B cell (primary cell): ENCODE data around the gene GJC3. TPM values are rescaled to one million over a fixed set of nuclear protein-coding genes. Genes with fewer than 3 reads are reported as not detected.
"Not testable (repeated sequence)": the region's sequence is repeated elsewhere in the genome, so short reads cannot be mapped to it uniquely, and the experiment has no call there.

Experiments used
- ATAC-seq: fragments of 200-7000 bp; cut with Tn5 transposase; one replicate; pipeline ENCODE4 v1.10.0; 2021; ENCODE audit warnings: low read depth, mild to moderate bottlenecking, moderate number of reproducible peaks, moderate library complexity
- CTCF ChIA-PET: fragments of 350-600 bp; sonication (Branson Sonifier 250); formaldehyde crosslinking; loops from one replicate; lab custom pipeline; 2021; ENCODE audit warnings: antibody characterized with exemption, inconsistent platforms; lab: Charles Lee
- POLR2A ChIA-PET: fragments of 350-600 bp; sonication (Branson Sonifier 250); formaldehyde crosslinking; loops from one replicate; lab custom pipeline; 2021; ENCODE audit warnings: antibody characterized with exemption; lab: Charles Lee
- DNase-seq: peaks from one replicate; pipeline ENCODE4 v3.0.0; 2013
- H2AFZ ChIP-seq: 2 replicates; pipeline ENCODE4 v1.6.1; 2012; ENCODE audit warnings: mild to moderate bottlenecking, low read depth, low read length; ENCODE audit not compliant: insufficient read depth, poor library complexity, severe bottlenecking
- H3K27ac ChIP-seq, 2 donors: 1 replicate in 1 of 2; 2 replicates in 1 of 2; pipeline ENCODE4 v1.5.1; 2012 to 2013; ENCODE audit warnings: low read length in 2 of 2, mild to moderate bottlenecking in 2 of 2, moderate library complexity in 1 of 2
- H3K27me3 ChIP-seq, 4 experiments: fragments of 200-600 bp in 1 of 4; sonication (generic) in 1 of 4; replicated peaks in 1 of 4; 1 replicate in 2 of 4; 2 replicates in 2 of 4; pipeline versions ENCODE4 v1.6.1 to v1.7.0; 2013 to 2016; ENCODE audit warnings: low read length in 3 of 4, mild to moderate bottlenecking in 2 of 4, mixed read lengths in 1 of 4, moderate library complexity in 1 of 4; ENCODE audit not compliant: insufficient read depth in 4 of 4, control insufficient read depth in 3 of 4; ENCODE audit errors: control extremely low read depth in 1 of 4
- H3K36me3 ChIP-seq, 2 experiments: replicated peaks in 1 of 2; 1 replicate in 1 of 2; 2 replicates in 1 of 2; pipeline versions ENCODE4 v1.6.1 to v1.7.1; 2013; ENCODE audit warnings: low read length in 1 of 2; ENCODE audit not compliant: insufficient read depth in 2 of 2, control insufficient read depth in 1 of 2; ENCODE audit errors: control extremely low read depth in 1 of 2, extremely low read depth in 1 of 2
- H3K4me1 ChIP-seq, 2 donors: fragments of 200-600 bp in 1 of 2; sonication (generic) in 1 of 2; 1 replicate in 1 of 2; 2 replicates in 1 of 2; pipeline versions ENCODE4 v1.5.1 to v1.6.1; 2013 to 2017; ENCODE audit warnings: low read length in 2 of 2; ENCODE audit not compliant: control insufficient read depth in 2 of 2, insufficient read depth in 2 of 2
- H3K4me2 ChIP-seq: replicated peaks from 2 replicates; pipeline ENCODE3; 2012; ENCODE audit warnings: mild to moderate bottlenecking, low read depth, low read length; ENCODE audit not compliant: poor library complexity, severe bottlenecking
- H3K4me3 ChIP-seq, 5 experiments: fragments of 200-600 bp in 1 of 5; sonication (generic) in 1 of 5; 1 replicate in 3 of 5; 2 replicates in 2 of 5; pipeline versions ENCODE4 v1.5.1 to v1.7.0; 2011 to 2016; ENCODE audit warnings: low read length in 4 of 5, mild to moderate bottlenecking in 4 of 5, low read depth in 2 of 5, control low read depth in 1 of 5, moderate library complexity in 1 of 5; ENCODE audit not compliant: insufficient read depth in 1 of 5; ENCODE audit errors: control extremely low read depth in 1 of 5, extremely low read depth in 1 of 5
- H3K79me2 ChIP-seq: fragments of 200-600 bp; sonication (generic); one replicate; pipeline ENCODE4 v1.6.0; 2016; ENCODE audit warnings: low read length; ENCODE audit not compliant: control insufficient read depth, insufficient read depth
- H3K9ac ChIP-seq: fragments of 200-600 bp; sonication (generic); 2 replicates; pipeline ENCODE4 v1.6.1; 2017; ENCODE audit warnings: mild to moderate bottlenecking, low read length, moderate library complexity
- H3K9me3 ChIP-seq, 3 donors: one replicate each; pipeline versions ENCODE4 v1.6.1 to v1.7.1; 2013; ENCODE audit warnings: low read length in 2 of 3; ENCODE audit not compliant: control insufficient read depth in 2 of 3, insufficient read depth in 1 of 3; ENCODE audit errors: control extremely low read depth in 1 of 3
- H4K20me1 ChIP-seq: 2 replicates; pipeline ENCODE4 v1.6.0; 2012; ENCODE audit warnings: mild to moderate bottlenecking, low read length; ENCODE audit not compliant: insufficient read depth, control insufficient read depth, poor library complexity, severe bottlenecking
- H3K27ac Mint-ChIP-seq: one replicate; pipeline ENCODE4 v1.8.0; 2021; ENCODE audit warnings: mixed read lengths
- H3K27me3 Mint-ChIP-seq: one replicate; pipeline ENCODE4 v1.8.0; 2021; ENCODE audit warnings: mixed read lengths
- H3K4me1 Mint-ChIP-seq: one replicate; pipeline ENCODE4 v1.8.0; 2021; ENCODE audit warnings: mixed read lengths
- H3K4me3 Mint-ChIP-seq: one replicate; pipeline ENCODE4 v1.8.0; 2021; ENCODE audit warnings: mixed read lengths
- H3K9me3 Mint-ChIP-seq: one replicate; pipeline ENCODE4 v1.8.0; 2022; ENCODE audit warnings: mixed read lengths; ENCODE audit not compliant: insufficient read depth
- EZH2 ChIP-seq: IDR thresholded peaks from 2 replicates; pipeline ENCODE4 v1.6.1; 2012; ENCODE audit warnings: borderline replicate concordance, low read depth, mild to moderate bottlenecking, moderate library complexity, low read length; ENCODE audit not compliant: insufficient read depth, poor library complexity, severe bottlenecking
- WGBS: methylation state at CpG from one replicate; pipeline ENCODE4 v1.1.5; 2013; ENCODE audit warnings: missing lambda C conversion rate; ENCODE audit not compliant: insufficient coverage; 5-methylcytosine and 5-hydroxymethylcytosine counted together
- intact Hi-C: fragments of 100-400 bp; cut with micrococcal nuclease; formaldehyde crosslinking; loops from one replicate; pipeline ENCODE4 v1.10.0; 2022
- polyA plus RNA-seq: library from polyadenylated mRNA; depleted of rRNA; stranded (reverse); fragments of >200 nt; gene quantifications from 2 replicates; pipeline ENCODE4 v1.2.3, GENCODE V29; 2012
- total RNA-seq, 2 donors: library from RNA; stranded (reverse); fragments of 120-200 nt in 1 of 2; gene quantifications; 1 replicate in 1 of 2; 2 replicates in 1 of 2; pipeline versions ENCODE4 v1.2.3 to v1.2.4, GENCODE V29; 2013 to 2022
- TF ChIP-seq, protein P1 (sequence below): fragments of 200-600 bp; IDR thresholded peaks from one replicate; pipeline ENCODE4 v1.8.0; 2022; ENCODE audit warnings: antibody characterized with exemption, mild to moderate bottlenecking

GJC3 gene
- total and polyA plus RNA-seq, 2 donors (not counting 1 experiment from before 2014, with no cell fraction given): not detected

DNA sequence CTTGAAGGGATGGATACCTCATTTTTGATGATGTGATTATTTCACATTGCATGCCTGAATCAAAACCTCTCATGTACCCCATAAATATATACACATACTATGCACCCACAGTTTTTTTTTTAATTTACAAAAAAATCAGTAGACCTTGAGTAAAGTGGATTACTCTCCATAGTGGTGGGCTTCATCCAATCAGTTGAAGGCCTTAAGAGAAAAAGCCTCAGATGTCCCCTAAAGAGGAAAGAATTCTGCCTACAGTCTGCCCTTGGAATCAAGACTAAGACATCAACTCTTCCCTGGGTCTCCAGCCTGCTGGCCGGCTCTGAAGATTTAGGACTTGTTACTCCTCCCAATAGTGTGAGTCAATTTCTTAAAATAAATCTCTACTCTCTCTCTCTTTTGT, 45.3 kb upstream of the GJC3 start:
- WGBS: no CpG with 5 or more reads among the region's 1 CpG
- no peaks in the 10 kb centered on the region for H3K4me1 ChIP-seq
- Mint-ChIP-seq H3K9me3 (no peaks in the 10 kb centered on the region), H3K27me3 (peaks cover 38% of the 10 kb centered on the region), H3K4me1 (no peaks in the 10 kb centered on the region), H3K4me3 (no peak overlapping the region), H3K27ac (no peak overlapping the region)
- H3K9ac ChIP-seq: no peak overlapping the region
- H3K27ac ChIP-seq: no peak overlapping the region
- ChIA-PET CTCF (no interaction called here), POLR2A (no interaction called here)
- DNase-seq (no peak), ATAC-seq (no peak)
- H4K20me1 ChIP-seq: no peaks in the 10 kb centered on the region
- no peak for TF ChIP-seq EZH2
- TF ChIP-seq, protein P1, sequence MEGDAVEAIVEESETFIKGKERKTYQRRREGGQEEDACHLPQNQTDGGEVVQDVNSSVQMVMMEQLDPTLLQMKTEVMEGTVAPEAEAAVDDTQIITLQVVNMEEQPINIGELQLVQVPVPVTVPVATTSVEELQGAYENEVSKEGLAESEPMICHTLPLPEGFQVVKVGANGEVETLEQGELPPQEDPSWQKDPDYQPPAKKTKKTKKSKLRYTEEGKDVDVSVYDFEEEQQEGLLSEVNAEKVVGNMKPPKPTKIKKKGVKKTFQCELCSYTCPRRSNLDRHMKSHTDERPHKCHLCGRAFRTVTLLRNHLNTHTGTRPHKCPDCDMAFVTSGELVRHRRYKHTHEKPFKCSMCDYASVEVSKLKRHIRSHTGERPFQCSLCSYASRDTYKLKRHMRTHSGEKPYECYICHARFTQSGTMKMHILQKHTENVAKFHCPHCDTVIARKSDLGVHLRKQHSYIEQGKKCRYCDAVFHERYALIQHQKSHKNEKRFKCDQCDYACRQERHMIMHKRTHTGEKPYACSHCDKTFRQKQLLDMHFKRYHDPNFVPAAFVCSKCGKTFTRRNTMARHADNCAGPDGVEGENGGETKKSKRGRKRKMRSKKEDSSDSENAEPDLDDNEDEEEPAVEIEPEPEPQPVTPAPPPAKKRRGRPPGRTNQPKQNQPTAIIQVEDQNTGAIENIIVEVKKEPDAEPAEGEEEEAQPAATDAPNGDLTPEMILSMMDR: no peak
- intact Hi-C loops: no loop called here
- H3K27me3 ChIP-seq: peaks cover 0 to 11% (median 1%) of the 10 kb centered on the region in 4 experiments
- H2AFZ ChIP-seq: no peak overlapping the region
- H3K36me3 ChIP-seq: no peaks in the 10 kb centered on the region
- no peak overlapping the region for H3K4me2 ChIP-seq
- peaks cover 0 to 8% (median 0%) of the 10 kb centered on the region in 3 donors for H3K9me3 ChIP-seq
- no peaks in the 10 kb centered on the region for H3K79me2 ChIP-seq
- H3K4me3 ChIP-seq: no peak overlapping the region

DNA sequence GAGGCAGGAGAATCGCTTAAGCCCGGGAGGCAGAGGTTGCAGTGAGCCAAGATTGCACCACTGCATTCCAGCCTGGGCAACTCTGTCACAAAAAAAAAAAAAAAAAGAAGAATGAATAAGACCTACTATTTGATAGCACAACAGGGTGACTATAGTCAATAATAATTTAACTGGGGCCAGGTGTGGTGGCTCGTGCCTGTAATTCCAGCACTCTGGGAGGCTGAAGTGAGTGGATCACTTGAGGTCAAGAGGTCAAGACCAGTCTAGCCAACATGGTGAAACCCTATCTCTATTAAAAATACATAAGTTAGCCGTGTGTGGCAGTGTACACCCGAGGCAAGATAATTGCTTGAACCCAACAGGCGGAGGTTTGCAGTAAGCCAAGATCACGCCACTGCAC, 44.4 kb upstream of the GJC3 start:
- H3K9me3 Mint-ChIP-seq, H2AFZ ChIP-seq, H3K9me3 ChIP-seq, H3K4me3 Mint-ChIP-seq, POLR2A ChIA-PET, intact Hi-C loops, H3K36me3 ChIP-seq, H4K20me1 ChIP-seq, H3K4me1 Mint-ChIP-seq, DNase-seq, H3K4me3 ChIP-seq, H3K4me1 ChIP-seq, H3K27ac ChIP-seq, H3K27ac Mint-ChIP-seq, H3K4me2 ChIP-seq, H3K79me2 ChIP-seq, H3K9ac ChIP-seq, ATAC-seq: not testable (repeated sequence)
- peaks cover 0 to 11% (median 1%) of the 10 kb centered on the region in 4 experiments for H3K27me3 ChIP-seq
- peaks cover 40% of the 10 kb centered on the region for H3K27me3 Mint-ChIP-seq
- WGBS: 100% methylated on average over 1 of the region's 7 CpGs
- CTCF ChIA-PET: interaction anchor here (1.2 kb wide), 1 partner anchor 155 kb away, joined by 3 read pairs; no protein-coding TSS in a partner anchor
